ENCODE measurements around the gene ST3GAL3.

DNA sequence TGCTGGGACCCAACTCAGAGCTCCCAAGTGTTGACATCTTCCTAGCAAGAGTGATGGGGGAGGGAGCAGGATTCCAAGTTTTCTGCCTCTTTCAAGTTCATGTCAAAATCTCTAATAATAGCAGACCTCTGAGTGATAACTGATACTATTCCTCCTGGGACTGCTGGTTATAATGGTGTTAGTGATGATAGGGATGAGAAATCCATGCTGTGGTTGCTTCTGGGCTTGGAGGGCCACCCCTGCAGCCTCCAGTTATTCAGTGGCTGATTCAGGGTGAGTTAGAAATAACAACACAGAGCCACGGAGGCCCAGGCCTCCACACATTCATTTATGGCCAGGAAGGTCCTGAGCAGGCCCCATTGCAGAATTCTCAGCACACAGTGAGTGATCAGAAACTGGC is 185.7 kb downstream of the ST3GAL3 start:
- TF ChIP-seq POLR2A (IDR thresholded peaks at IDR 0.05): no peak
- TF ChIP-seq, protein P1, sequence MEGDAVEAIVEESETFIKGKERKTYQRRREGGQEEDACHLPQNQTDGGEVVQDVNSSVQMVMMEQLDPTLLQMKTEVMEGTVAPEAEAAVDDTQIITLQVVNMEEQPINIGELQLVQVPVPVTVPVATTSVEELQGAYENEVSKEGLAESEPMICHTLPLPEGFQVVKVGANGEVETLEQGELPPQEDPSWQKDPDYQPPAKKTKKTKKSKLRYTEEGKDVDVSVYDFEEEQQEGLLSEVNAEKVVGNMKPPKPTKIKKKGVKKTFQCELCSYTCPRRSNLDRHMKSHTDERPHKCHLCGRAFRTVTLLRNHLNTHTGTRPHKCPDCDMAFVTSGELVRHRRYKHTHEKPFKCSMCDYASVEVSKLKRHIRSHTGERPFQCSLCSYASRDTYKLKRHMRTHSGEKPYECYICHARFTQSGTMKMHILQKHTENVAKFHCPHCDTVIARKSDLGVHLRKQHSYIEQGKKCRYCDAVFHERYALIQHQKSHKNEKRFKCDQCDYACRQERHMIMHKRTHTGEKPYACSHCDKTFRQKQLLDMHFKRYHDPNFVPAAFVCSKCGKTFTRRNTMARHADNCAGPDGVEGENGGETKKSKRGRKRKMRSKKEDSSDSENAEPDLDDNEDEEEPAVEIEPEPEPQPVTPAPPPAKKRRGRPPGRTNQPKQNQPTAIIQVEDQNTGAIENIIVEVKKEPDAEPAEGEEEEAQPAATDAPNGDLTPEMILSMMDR (IDR thresholded peaks at IDR 0.05): no peak
- no peak for TF ChIP-seq POLR2AphosphoS5 (IDR thresholded peaks at IDR 0.05)
- TF ChIP-seq EP300 (IDR thresholded peaks at IDR 0.05): no peak
